Breast epithelium (tissue), 4 donors: ENCODE results near the gene DNM3. TPM values are rescaled to one million over a fixed set of nuclear protein-coding genes. Genes with fewer than 3 reads are reported as not detected.

ENCODE experiments used
- DNase-seq, 2 donors: peaks; one replicate each; pipeline ENCODE4 v3.0.0-alpha.2; 2019; ENCODE audit warnings: low spot score in 2 of 2
- H3K27ac ChIP-seq, 2 donors: fragments of 200-600 bp; sonication (generic) in 1 of 2; one replicate each; pipeline ENCODE4 v1.5.1; 2016 to 2019; ENCODE audit warnings: mild to moderate bottlenecking in 1 of 2
- H3K27me3 ChIP-seq, 2 donors: fragments of 200-600 bp; sonication (generic) in 1 of 2; one replicate each; pipeline versions ENCODE4 v1.5.1 to v1.6.0; 2017 to 2019; ENCODE audit warnings: control low read depth in 1 of 2, mild to moderate bottlenecking in 1 of 2
- H3K36me3 ChIP-seq: fragments of 200-600 bp; one replicate; pipeline ENCODE4 v1.5.1; 2019
- H3K4me1 ChIP-seq, 2 donors: fragments of 200-600 bp; sonication (generic); one replicate each; pipeline ENCODE4 v1.5.1; 2016 to 2019; ENCODE audit warnings: control low read depth in 1 of 2
- H3K4me3 ChIP-seq, 3 donors: fragments of 200-600 bp; sonication (generic); 1 replicate in 2 of 3; 2 replicates in 1 of 3; pipeline ENCODE4 v1.5.1; 2016 to 2019; ENCODE audit warnings: mild to moderate bottlenecking in 3 of 3, moderate library complexity in 2 of 3
- H3K9me3 ChIP-seq, 2 donors: fragments of 200-600 bp; sonication (generic) in 1 of 2; one replicate each; pipeline ENCODE4 v1.5.1; 2016 to 2019; ENCODE audit warnings: control low read depth in 1 of 2
- POLR2A ChIP-seq: fragments of 450-650 bp; IDR thresholded peaks from one replicate; pipeline ENCODE4 v1.6.1; 2016; ENCODE audit warnings: antibody characterized with exemption, mild to moderate bottlenecking, moderate library complexity
- POLR2AphosphoS5 ChIP-seq, 3 donors: sonication (generic); formaldehyde crosslinking; IDR thresholded peaks; one replicate each; pipeline ENCODE4 v1.6.1; 2017; ENCODE audit warnings: antibody characterized with exemption in 3 of 3
- intact Hi-C: fragments of 100-400 bp; cut with DNase I; formaldehyde crosslinking; loops from one replicate; pipeline ENCODE4 v1.15.1; 2023; ENCODE audit warnings: low total_unique reads
- total RNA-seq, 3 donors: library from RNA; depleted of rRNA; stranded (reverse); fragments of >200 nt; gene quantifications; one replicate each; pipeline ENCODE4 v1.1.0, GENCODE V29; 2016
- TF ChIP-seq, protein P1 (sequence below), 3 donors: fragments of 450-650 bp; IDR thresholded peaks; one replicate each; pipeline ENCODE4 v1.5.1; 2016 to 2017; ENCODE audit warnings: antibody characterized with exemption in 3 of 3, mild to moderate bottlenecking in 3 of 3, moderate library complexity in 3 of 3

Gene DNM3
- total RNA-seq, 3 donors from 2014 or later, result 5.1 to 7.5 (median 6.6) TPM

GRCh38 chr1:172456344-172456769, 615.1 kb downstream of the DNM3 start:
- intact Hi-C loops, result no loop called here
- H3K27me3 ChIP-seq, result no peaks in the 10 kb centered on the region
- no peak for DNase-seq
- no peak overlapping the region for H3K4me3 ChIP-seq
- no peaks in the 10 kb centered on the region for H3K9me3 ChIP-seq
- no peak overlapping the region for H3K27ac ChIP-seq
- no peaks in the 10 kb centered on the region for H3K36me3 ChIP-seq
- TF ChIP-seq, protein P1, sequence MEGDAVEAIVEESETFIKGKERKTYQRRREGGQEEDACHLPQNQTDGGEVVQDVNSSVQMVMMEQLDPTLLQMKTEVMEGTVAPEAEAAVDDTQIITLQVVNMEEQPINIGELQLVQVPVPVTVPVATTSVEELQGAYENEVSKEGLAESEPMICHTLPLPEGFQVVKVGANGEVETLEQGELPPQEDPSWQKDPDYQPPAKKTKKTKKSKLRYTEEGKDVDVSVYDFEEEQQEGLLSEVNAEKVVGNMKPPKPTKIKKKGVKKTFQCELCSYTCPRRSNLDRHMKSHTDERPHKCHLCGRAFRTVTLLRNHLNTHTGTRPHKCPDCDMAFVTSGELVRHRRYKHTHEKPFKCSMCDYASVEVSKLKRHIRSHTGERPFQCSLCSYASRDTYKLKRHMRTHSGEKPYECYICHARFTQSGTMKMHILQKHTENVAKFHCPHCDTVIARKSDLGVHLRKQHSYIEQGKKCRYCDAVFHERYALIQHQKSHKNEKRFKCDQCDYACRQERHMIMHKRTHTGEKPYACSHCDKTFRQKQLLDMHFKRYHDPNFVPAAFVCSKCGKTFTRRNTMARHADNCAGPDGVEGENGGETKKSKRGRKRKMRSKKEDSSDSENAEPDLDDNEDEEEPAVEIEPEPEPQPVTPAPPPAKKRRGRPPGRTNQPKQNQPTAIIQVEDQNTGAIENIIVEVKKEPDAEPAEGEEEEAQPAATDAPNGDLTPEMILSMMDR (IDR thresholded peaks at IDR 0.05), result no peak
- TF ChIP-seq POLR2A (no peak), POLR2AphosphoS5 (IDR thresholded peaks at IDR 0.05) (no peak)
- H3K4me1 ChIP-seq, result peaks cover 0 to 7% of the 10 kb centered on the region in 2 donors

GRCh38 chr1:172457479-172458130, 616.3 kb downstream of the DNM3 start:
- intact Hi-C loops, result no loop called here
- no peak overlapping the region for H3K4me3 ChIP-seq
- TF ChIP-seq POLR2A (no peak), POLR2AphosphoS5 (IDR thresholded peaks at IDR 0.05) (no peak)
- TF ChIP-seq, protein P1 (IDR thresholded peaks at IDR 0.05), result no peak
- H3K9me3 ChIP-seq, result no peaks in the 10 kb centered on the region
- H3K27ac ChIP-seq, result no peak overlapping the region
- H3K4me1 ChIP-seq, result peaks cover 0 to 7% of the 10 kb centered on the region in 2 donors
- H3K36me3 ChIP-seq, result no peaks in the 10 kb centered on the region
- DNase-seq, result no peak
- H3K27me3 ChIP-seq, result no peaks in the 10 kb centered on the region

GRCh38 chr1:172460177-172460576, 618.9 kb downstream of the DNM3 start:
- no peaks in the 10 kb centered on the region for H3K36me3 ChIP-seq
- no peaks in the 10 kb centered on the region for H3K4me1 ChIP-seq
- H3K27ac ChIP-seq, result no peak overlapping the region
- TF ChIP-seq POLR2AphosphoS5 (IDR thresholded peaks at IDR 0.05) (no peak), POLR2A (no peak)
- no peaks in the 10 kb centered on the region for H3K27me3 ChIP-seq
- intact Hi-C loops, result no loop called here
- DNase-seq, result no peak
- H3K4me3 ChIP-seq, result no peak overlapping the region
- H3K9me3 ChIP-seq, result no peaks in the 10 kb centered on the region

- no peak for DNase-seq
Observed at GRCh38 chr1:172460887-172461315, 619.6 kb downstream of the DNM3 start.

More at GRCh38 chr1:172460887-172461315, 619.6 kb downstream of the DNM3 start:
- TF ChIP-seq POLR2AphosphoS5 (IDR thresholded peaks at IDR 0.05) (no peak), POLR2A (no peak)
- TF ChIP-seq, protein P1 (IDR thresholded peaks at IDR 0.05), result no peak
- Histone ChIP-seq H3K9me3 (no peaks in the 10 kb centered on the region), H3K36me3 (no peaks in the 10 kb centered on the region), H3K4me3 (no peak overlapping the region), H3K27ac (no peak overlapping the region), H3K4me1 (no peaks in the 10 kb centered on the region), H3K27me3 (no peaks in the 10 kb centered on the region)
- intact Hi-C loops, result no loop called here

Other genes starting within 250 kb of the DNM3 start
- not detected for gene MYOCOS, start 219.3 kb upstream of the DNM3 start, total RNA-seq
- 10 to 100 TPM in 1 of 3 donors, 1 to 10 TPM in 2; 2.0 to 18.7 (median 4.9) TPM for gene MYOC, start 188.8 kb upstream of the DNM3 start, total RNA-seq
- 10 to 100 TPM; 10.5 to 16.3 (median 14.0) TPM for gene VAMP4, start 99.4 kb upstream of the DNM3 start, total RNA-seq
- 10 to 100 TPM; 23.2 to 28.4 (median 27.5) TPM for gene METTL13, start 59.8 kb upstream of the DNM3 start, total RNA-seq